HepG2 (cell line): ENCODE results near the gene CMPK2. TPM values are rescaled to one million over a fixed set of nuclear protein-coding genes. Genes with fewer than 3 reads are reported as not detected.

Experiments used
- ATAC-seq: fragments of 200-7000 bp; cut with Tn5 transposase; 3 replicates; pipeline ENCODE4 v1.9.1; 2020; ENCODE audit warnings: mild to moderate bottlenecking, moderate library complexity
- BruUV-seq: library from RNA; stranded (reverse); fragments of 400-500 nt; replicated peaks from 2 replicates; lab custom pipeline; 2021; lab: Mats Ljungman, UMichigan
- CTCF ChIA-PET: fragments of 300-600 bp; formaldehyde crosslinking; extraction: SDS; loops from one replicate; lab custom pipeline; 2021; ENCODE audit warnings: low total read pairs, inconsistent platforms, low intra/inter-chr PET ratio; lab: Yijun Ruan, JAX
- POLR2A ChIA-PET: fragments of 350-600 bp; sonication (Branson Sonifier 250); formaldehyde crosslinking; loops from one replicate; lab custom pipeline; 2020; ENCODE audit warnings: antibody characterized with exemption, inconsistent platforms; lab: Yijun Ruan, JAX
- DNase-seq: peaks from one replicate; pipeline ENCODE4 v3.0.0-alpha.2; 2015; ENCODE audit warnings: low spot score
- FAIRE-seq: peaks from 3 replicates; lab custom pipeline; 2011; peaks lifted over from hg19 to GRCh38; lab: Jason Lieb, UNC
- H2AFZ ChIP-seq: one replicate; pipeline ENCODE4 v1.6.1; 2011; ENCODE audit warnings: low read length, inconsistent platforms
- H3K27ac ChIP-seq: fragments of 300-600 bp; 3 replicates; pipeline ENCODE4 v1.8.0; 2011; ENCODE audit warnings: mixed run types, mild to moderate bottlenecking, mixed read lengths, low read length, inconsistent platforms; ENCODE audit not compliant: insufficient read depth; ENCODE audit errors: extremely low read length
- H3K27me3 ChIP-seq, 2 experiments: fragments of 200-600 bp in 1 of 2; 2 replicates in 1 of 2; 3 replicates in 1 of 2; pipeline versions ENCODE4 v1.6.0 to v1.8.0; 2011; ENCODE audit warnings: low read length in 2 of 2, mild to moderate bottlenecking in 2 of 2, moderate library complexity in 2 of 2, inconsistent platforms in 1 of 2; ENCODE audit not compliant: insufficient read depth in 2 of 2, control insufficient read depth in 1 of 2
- H3K36me3 ChIP-seq, 2 experiments: fragments of 200-600 bp in 1 of 2; replicated peaks in 1 of 2; 2 replicates in 1 of 2; 3 replicates in 1 of 2; pipeline versions ENCODE4 v1.5.1 to v1.8.0; 2011; ENCODE audit warnings: low read length in 2 of 2, inconsistent platforms in 1 of 2; ENCODE audit not compliant: insufficient read depth in 2 of 2, control insufficient read depth in 1 of 2
- H3K4me1 ChIP-seq: 2 replicates; pipeline ENCODE4 v1.5.1; 2012; ENCODE audit warnings: low read length, inconsistent platforms; ENCODE audit not compliant: insufficient read depth
- H3K4me2 ChIP-seq: 2 replicates; pipeline ENCODE4 v1.6.0; 2011; ENCODE audit warnings: low read depth, low read length, inconsistent platforms
- H3K4me3 ChIP-seq, 3 experiments: fragments of 200-600 bp in 1 of 3; sonication (generic), shearing (Covaris generic) in 1 of 3; replicated peaks in 1 of 3; 2 replicates each; pipeline ENCODE4 v1.5.1; 2011 to 2016; ENCODE audit warnings: low read length in 3 of 3, inconsistent platforms in 2 of 3, low read depth in 2 of 3, mild to moderate bottlenecking in 2 of 3, control low read depth in 1 of 3, mixed read lengths in 1 of 3; ENCODE audit not compliant: insufficient read depth in 1 of 3
- H3K79me2 ChIP-seq: one replicate; pipeline ENCODE4 v1.6.1; 2011; ENCODE audit warnings: low read length, inconsistent platforms; ENCODE audit not compliant: insufficient read depth
- H3K9ac ChIP-seq: 2 replicates; pipeline ENCODE4 v1.6.0; 2011; ENCODE audit warnings: mild to moderate bottlenecking, low read depth, low read length, inconsistent platforms; ENCODE audit not compliant: insufficient read depth
- H3K9me3 ChIP-seq: 2 replicates; pipeline ENCODE4 v1.5.1; 2012; ENCODE audit warnings: mild to moderate bottlenecking, low read length
- H4K20me1 ChIP-seq: 2 replicates; pipeline ENCODE4 v1.6.0; 2011; ENCODE audit warnings: inconsistent platforms, mild to moderate bottlenecking, low read length, moderate library complexity; ENCODE audit not compliant: insufficient read depth
- ATAD3A ChIP-seq: sonication (generic); formaldehyde crosslinking; IDR thresholded peaks from 2 replicates; pipeline ENCODE4 v1.4.0; 2020; ENCODE audit warnings: missing genetic modification reagents
- GLI4 ChIP-seq: sonication (generic); formaldehyde crosslinking; IDR thresholded peaks from 2 replicates; pipeline ENCODE4 v1.5.1; 2020; ENCODE audit warnings: missing genetic modification reagents, mild to moderate bottlenecking, moderate library complexity, borderline replicate concordance
- HIVEP1 ChIP-seq: sonication (generic); formaldehyde crosslinking; IDR thresholded peaks from 2 replicates; pipeline ENCODE4 v1.4.0; 2020; ENCODE audit warnings: mild to moderate bottlenecking, missing genetic modification reagents
- ISX ChIP-seq: sonication (generic); formaldehyde crosslinking; conservative IDR thresholded peaks from 2 replicates; pipeline ENCODE4 v1.5.0; 2020; ENCODE audit warnings: missing genetic modification reagents
- KAT7 ChIP-seq: IDR thresholded peaks from 2 replicates; pipeline ENCODE4 v1.6.1; 2018; ENCODE audit warnings: borderline replicate concordance, missing compliant biosample characterization
- NPAS2 ChIP-seq: sonication (generic); formaldehyde crosslinking; IDR thresholded peaks from 2 replicates; pipeline ENCODE4 v1.8.0; 2022; ENCODE audit warnings: mild to moderate bottlenecking, missing genetic modification reagents, borderline replicate concordance
- PAF1 ChIP-seq: IDR thresholded peaks from 2 replicates; pipeline ENCODE4 v1.6.1; 2016; ENCODE audit warnings: missing genetic modification reagents, missing compliant biosample characterization
- POLR2AphosphoS2 ChIP-seq: IDR thresholded peaks from 2 replicates; pipeline ENCODE4 v1.6.1; 2011; ENCODE audit warnings: low read depth, low read length, improper control_type of control experiment
- RNF2 ChIP-seq: fragments of 450-650 bp; conservative IDR thresholded peaks from 2 replicates; pipeline ENCODE4 v1.6.1; 2016; ENCODE audit warnings: low read depth
- SUZ12 ChIP-seq: fragments of 150-350 bp; IDR thresholded peaks from 2 replicates; pipeline ENCODE4 v1.6.1; 2014; ENCODE audit warnings: low read depth, low read length
- ZFP36L1 ChIP-seq: sonication (generic); formaldehyde crosslinking; IDR thresholded peaks from 2 replicates; pipeline ENCODE4 v1.8.0; 2022; ENCODE audit warnings: mild to moderate bottlenecking, missing genetic modification reagents, moderate library complexity
- ZNF234 ChIP-seq: sonication (generic); formaldehyde crosslinking; conservative IDR thresholded peaks from 2 replicates; pipeline ENCODE4 v1.5.1; 2020; ENCODE audit warnings: mild to moderate bottlenecking, missing genetic modification reagents
- ZNF550 ChIP-seq: sonication (generic); formaldehyde crosslinking; IDR thresholded peaks from 2 replicates; pipeline ENCODE4 v1.4.0; 2020; ENCODE audit warnings: mild to moderate bottlenecking, missing genetic modification reagents, borderline replicate concordance
- ZNF713 ChIP-seq: sonication (generic); formaldehyde crosslinking; IDR thresholded peaks from 2 replicates; pipeline ENCODE4 v1.4.0; 2020; ENCODE audit warnings: mild to moderate bottlenecking, missing genetic modification reagents
- ZNF777 ChIP-seq: sonication (generic); formaldehyde crosslinking; IDR thresholded peaks from 2 replicates; pipeline ENCODE4 v1.4.0; 2020; ENCODE audit warnings: missing genetic modification reagents
- ZNF841 ChIP-seq: sonication (generic); formaldehyde crosslinking; IDR thresholded peaks from 2 replicates; pipeline ENCODE4 v1.8.1; 2023; ENCODE audit warnings: missing genetic modification reagents, borderline replicate concordance
- ZSCAN20 ChIP-seq: sonication (generic); formaldehyde crosslinking; IDR thresholded peaks from 2 replicates; pipeline ENCODE4 v1.4.0; 2020; ENCODE audit warnings: missing genetic modification reagents, mild to moderate bottlenecking, borderline replicate concordance
- WGBS: methylation state at CpG from one replicate; pipeline ENCODE4 v1.1.6; 2017; ENCODE audit warnings: low lambda C conversion rate; 5-methylcytosine and 5-hydroxymethylcytosine counted together
- in situ Hi-C: cut with HindIII; loops from 2 replicates; pipeline ENCODE4 v1.10.0; 2017; ENCODE audit warnings: low pct_unique_long_range_greater_than_20kb; ENCODE audit not compliant: extremely low pct_ligation_motif_present
- intact Hi-C: fragments of 100-400 bp; cut with micrococcal nuclease; formaldehyde crosslinking; loops from one replicate; pipeline ENCODE4 v1.10.0; 2022; ENCODE audit not compliant: unreplicated experiment
- polyA plus RNA-seq, 8 experiments: library from polyadenylated mRNA; depleted of rRNA in 3 of 8; stranded (reverse) in 7 of 8; unstranded in 1 of 8; fragments of >200 nt; fragmentation: Illumina TruSeq in 4 of 8; extraction: Trizol in 4 of 8; gene quantifications; 2 replicates each; pipeline versions ENCODE4 v1.2.1 to v1.2.3, GENCODE V29; 2011 to 2016; ENCODE audit warnings: low read depth in 4 of 8, missing spikeins in 1 of 8, mixed read lengths in 1 of 8; ENCODE audit not compliant: insufficient read depth in 1 of 8
- total RNA-seq, 5 experiments: library from RNA; depleted of rRNA; stranded (reverse); fragments of >200 nt; fragmentation: Illumina TruSeq; extraction: Trizol; gene quantifications; 2 replicates each; pipeline ENCODE4 v1.2.3, GENCODE V29; 2016; ENCODE audit warnings: low read depth in 1 of 5
- TF ChIP-seq, protein P1 (sequence below): sonication (generic); formaldehyde crosslinking; IDR thresholded peaks from 2 replicates; pipeline ENCODE4 v1.4.0; 2020; ENCODE audit warnings: mild to moderate bottlenecking, missing genetic modification reagents
- TF ChIP-seq, protein P2 (sequence below): sonication (generic); formaldehyde crosslinking; IDR thresholded peaks from 2 replicates; pipeline ENCODE4 v1.5.0; 2020; ENCODE audit warnings: mild to moderate bottlenecking, missing genetic modification reagents

Gene CMPK2
- total and polyA plus RNA-seq, 2 of the 13 experiments (the other 11 are each of a cell fraction or from before 2014, with no cell fraction given), result 0.04 to 1.0 TPM

DNA sequence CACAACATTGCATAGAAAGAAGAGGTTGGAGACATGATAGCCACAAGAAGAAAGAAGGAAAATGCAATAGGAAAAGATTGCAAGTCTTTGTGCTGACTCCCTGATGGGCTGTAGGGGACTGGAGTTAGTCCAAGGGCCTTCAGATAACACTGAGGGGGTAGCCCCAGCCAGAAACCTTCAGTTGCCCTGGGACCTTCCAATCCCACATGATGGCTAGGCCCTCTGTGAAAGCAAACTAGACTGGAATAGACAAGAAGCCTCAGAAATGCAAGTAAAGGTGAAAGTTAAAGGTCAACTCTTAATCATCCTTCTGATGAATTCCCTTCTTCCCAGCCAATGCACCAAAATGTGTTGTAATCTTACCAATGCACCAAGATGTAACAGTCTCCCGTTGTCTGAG, 19.2 kb downstream of the CMPK2 start:
- 0% methylated on average over 1 of the region's 1 CpG for WGBS
- ChIA-PET POLR2A (no interaction called here), CTCF (no interaction called here)
- no peaks in the 10 kb centered on the region for H3K36me3 ChIP-seq
- FAIRE-seq (no peak), ATAC-seq (no peak), DNase-seq (no peak)
- no peak overlapping the region for H2AFZ ChIP-seq
- no peak overlapping the region for H3K4me2 ChIP-seq
- H3K27me3 ChIP-seq, result no peaks in the 10 kb centered on the region
- intact Hi-C loops (no loop called here), in situ Hi-C loops (no loop called here)
- no peaks in the 10 kb centered on the region for H3K4me1 ChIP-seq
- peaks cover 75% of the 10 kb centered on the region for H3K9me3 ChIP-seq
- no peaks in the 10 kb centered on the region for H3K79me2 ChIP-seq
- BruUV-seq, result no TSS peak
- H3K9ac ChIP-seq, result no peak overlapping the region
- TF ChIP-seq, protein P1, sequence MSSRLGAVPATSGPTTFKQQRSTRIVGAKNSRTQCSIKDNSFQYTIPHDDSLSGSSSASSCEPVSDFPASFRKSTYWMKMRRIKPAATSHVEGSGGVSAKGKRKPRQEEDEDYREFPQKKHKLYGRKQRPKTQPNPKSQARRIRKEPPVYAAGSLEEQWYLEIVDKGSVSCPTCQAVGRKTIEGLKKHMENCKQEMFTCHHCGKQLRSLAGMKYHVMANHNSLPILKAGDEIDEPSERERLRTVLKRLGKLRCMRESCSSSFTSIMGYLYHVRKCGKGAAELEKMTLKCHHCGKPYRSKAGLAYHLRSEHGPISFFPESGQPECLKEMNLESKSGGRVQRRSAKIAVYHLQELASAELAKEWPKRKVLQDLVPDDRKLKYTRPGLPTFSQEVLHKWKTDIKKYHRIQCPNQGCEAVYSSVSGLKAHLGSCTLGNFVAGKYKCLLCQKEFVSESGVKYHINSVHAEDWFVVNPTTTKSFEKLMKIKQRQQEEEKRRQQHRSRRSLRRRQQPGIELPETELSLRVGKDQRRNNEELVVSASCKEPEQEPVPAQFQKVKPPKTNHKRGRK (CRISPR knock-in tag), result no peak
- TF ChIP-seq KAT7 (CRISPR knock-in tag) (no peak), ZNF234 (no peak), ZNF841 (no peak), HIVEP1 (CRISPR knock-in tag) (no peak), NPAS2 (CRISPR knock-in tag) (no peak), PAF1 (CRISPR knock-in tag) (no peak), POLR2AphosphoS2 (no peak)
- H4K20me1 ChIP-seq, result no peaks in the 10 kb centered on the region
- H3K4me3 ChIP-seq, result no peak overlapping the region
- H3K27ac ChIP-seq, result no peak overlapping the region

DNA sequence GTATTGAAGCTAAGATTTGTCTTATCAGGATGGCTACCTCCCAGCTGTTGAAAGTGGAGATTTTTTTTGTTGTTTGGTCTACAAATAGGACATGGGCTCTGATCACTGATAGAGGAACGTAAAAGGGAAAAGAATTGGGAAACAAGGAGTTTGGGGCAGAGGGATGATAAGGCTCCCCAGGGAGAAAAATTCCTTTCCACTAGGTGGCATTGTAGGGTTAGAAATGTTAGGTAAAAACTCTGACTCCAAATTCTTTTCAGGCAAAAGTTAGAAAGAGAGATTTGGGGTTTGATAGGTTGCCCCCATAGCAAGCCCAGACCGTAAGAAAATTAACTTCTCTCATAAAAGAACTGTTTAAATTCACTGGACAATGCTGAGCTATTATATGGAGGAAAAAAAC, 19.8 kb downstream of the CMPK2 start:
- no peak overlapping the region for H3K27ac ChIP-seq
- H3K4me1 ChIP-seq, result no peaks in the 10 kb centered on the region
- POLR2A ChIA-PET, result no interaction called here
- no peak for ATAC-seq
- no peaks in the 10 kb centered on the region for H4K20me1 ChIP-seq
- no peak overlapping the region for H2AFZ ChIP-seq
- 13% methylated on average over 2 of the region's 2 CpGs for WGBS
- CTCF ChIA-PET, result no interaction called here
- no peaks in the 10 kb centered on the region for H3K36me3 ChIP-seq
- no peak overlapping the region for H3K4me2 ChIP-seq
- H3K27me3 ChIP-seq, result no peaks in the 10 kb centered on the region
- no peak overlapping the region for H3K9ac ChIP-seq
- intact Hi-C loops, result no loop called here
- no TSS peak for BruUV-seq
- H3K9me3 ChIP-seq, result peaks cover 82% of the 10 kb centered on the region
- no peak for DNase-seq
- no peak for FAIRE-seq
- in situ Hi-C loops, result no loop called here
- no peaks in the 10 kb centered on the region for H3K79me2 ChIP-seq
- no peak overlapping the region for H3K4me3 ChIP-seq
- TF ChIP-seq RNF2 (no peak), ZNF234 (no peak), ISX (CRISPR knock-in tag) (no peak), ZNF550 (CRISPR knock-in tag) (no peak), ZNF713 (CRISPR knock-in tag) (no peak), ZFP36L1 (CRISPR knock-in tag) (no peak), GLI4 (CRISPR knock-in tag) (no peak), ZNF777 (CRISPR knock-in tag) (no peak), SUZ12 (no peak), ATAD3A (CRISPR knock-in tag) (no peak), ZSCAN20 (CRISPR knock-in tag) (no peak)
- TF ChIP-seq, protein P2, sequence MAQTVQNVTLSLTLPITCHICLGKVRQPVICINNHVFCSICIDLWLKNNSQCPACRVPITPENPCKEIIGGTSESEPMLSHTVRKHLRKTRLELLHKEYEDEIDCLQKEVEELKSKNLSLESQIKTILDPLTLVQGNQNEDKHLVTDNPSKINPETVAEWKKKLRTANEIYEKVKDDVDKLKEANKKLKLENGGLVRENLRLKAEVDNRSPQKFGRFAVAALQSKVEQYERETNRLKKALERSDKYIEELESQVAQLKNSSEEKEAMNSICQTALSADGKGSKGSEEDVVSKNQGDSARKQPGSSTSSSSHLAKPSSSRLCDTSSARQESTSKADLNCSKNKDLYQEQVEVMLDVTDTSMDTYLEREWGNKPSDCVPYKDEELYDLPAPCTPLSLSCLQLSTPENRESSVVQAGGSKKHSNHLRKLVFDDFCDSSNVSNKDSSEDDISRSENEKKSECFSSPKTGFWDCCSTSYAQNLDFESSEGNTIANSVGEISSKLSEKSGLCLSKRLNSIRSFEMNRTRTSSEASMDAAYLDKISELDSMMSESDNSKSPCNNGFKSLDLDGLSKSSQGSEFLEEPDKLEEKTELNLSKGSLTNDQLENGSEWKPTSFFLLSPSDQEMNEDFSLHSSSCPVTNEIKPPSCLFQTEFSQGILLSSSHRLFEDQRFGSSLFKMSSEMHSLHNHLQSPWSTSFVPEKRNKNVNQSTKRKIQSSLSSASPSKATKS (CRISPR knock-in tag), result no peak
